ENCODE results near the gene CDH4. TPM values are rescaled to one million over a fixed set of nuclear protein-coding genes. Genes with fewer than 3 reads are reported as not detected.
A peak's percentile ranks its signal among the peaks of the same experiment; 100 is the strongest.

Gene CDH4
- total and polyA plus RNA-seq, 2 of the 13 experiments (the other 11 are each of a cell fraction or from before 2014, with no cell fraction given) = not detected

- in situ Hi-C loops (cut with HindIII; ENCODE audit: extremely low pct_ligation_motif_present, low pct_unique_long_range_greater_than_20kb) (no loop called here), intact Hi-C loops (cut with micrococcal nuclease; ENCODE audit: unreplicated experiment) (no loop called here)
- Histone ChIP-seq H3K27me3 (ENCODE audit: control insufficient read depth in 1 of 2, insufficient read depth in 2 of 2, low read length in 2 of 2) (peaks cover 21 to 77% of the 10 kb centered on the region in 2 experiments), H3K9ac (ENCODE audit: insufficient read depth, low read depth, low read length) (no peak overlapping the region), H3K4me2 (ENCODE audit: low read depth, low read length) (peak overlapping the region; percentile 52), H3K9me3 (ENCODE audit: low read length) (no peaks in the 10 kb centered on the region), H3K4me3 (replicated peaks in 1 of 3; ENCODE audit: insufficient read depth in 1 of 3, low read depth in 2 of 3, low read length in 3 of 3) (no peak overlapping the region; a peak in 1 of 6 replicates), H4K20me1 (ENCODE audit: insufficient read depth, low read length) (no peaks in the 10 kb centered on the region; the same call in 1 of the 2 replicates), H3K79me2 (ENCODE audit: insufficient read depth, low read length) (no peaks in the 10 kb centered on the region), H3K36me3 (replicated peaks in 1 of 2; ENCODE audit: control insufficient read depth in 1 of 2, insufficient read depth in 2 of 2, low read length in 2 of 2) (no peaks in the 10 kb centered on the region), H2AFZ (ENCODE audit: low read length) (no peak overlapping the region), H3K4me1 (ENCODE audit: insufficient read depth, low read length) (peaks cover 34% of the 10 kb centered on the region), H3K27ac (ENCODE audit: extremely low read length, insufficient read depth, low read length) (no peak overlapping the region)
- 30% methylated on average over 30 of the region's 35 CpGs for WGBS (ENCODE audit: low lambda C conversion rate)
- ChIA-PET CTCF (ENCODE audit: low intra/inter-chr PET ratio, low total read pairs) (no interaction called here), POLR2A (no interaction called here)
- no peak for DNase-seq (ENCODE audit: low spot score)
- no TSS peak for BruUV-seq (replicated peaks)
- peak; percentile 29 for ATAC-seq
- no peak for FAIRE-seq
- TF ChIP-seq ZNF644 (CRISPR knock-in tag; IDR thresholded peaks at IDR 0.05; ENCODE audit: low read depth) (no peak), ZNF687 (CRISPR knock-in tag; IDR thresholded peaks at IDR 0.05) (peak; percentile 5; the same call in 1 of the 2 replicates), ZNF691 (CRISPR knock-in tag; IDR thresholded peaks at IDR 0.05; ENCODE audit: borderline replicate concordance, low read depth) (no peak), CTCF (CRISPR knock-in tag; IDR thresholded peaks at IDR 0.05) (peak; percentile 20; the same call in 1 of the 2 replicates), ZNF253 (CRISPR knock-in tag; IDR thresholded peaks at IDR 0.05; ENCODE audit: borderline replicate concordance) (no peak), ZBTB4 (CRISPR knock-in tag; IDR thresholded peaks at IDR 0.05; ENCODE audit: borderline replicate concordance) (0 out of 2 replicates have a peak, but pooled peaks have one; percentile 64), SRSF4 (IDR thresholded peaks at IDR 0.05; ENCODE audit: low read depth, low read length, poor library complexity, severe bottlenecking) (no peak), CREB1 (IDR thresholded peaks at IDR 0.05) (0 out of 2 replicates have a peak, but pooled peaks have one; percentile 28), CREB1 (CRISPR knock-in tag; IDR thresholded peaks at IDR 0.05) (no peak), TFAP4 (IDR thresholded peaks at IDR 0.05; ENCODE audit: borderline replicate concordance, low read depth) (peak; percentile 12; the same call in 1 of the 2 replicates), ONECUT2 (CRISPR knock-in tag; IDR thresholded peaks at IDR 0.05) (no peak)
Measured at GRCh38 chr20:61901392-61902220, 649.5 kb downstream of the CDH4 start.

Data from HepG2 (cell line).